HEK293T (cell line): ENCODE results near the gene INPP5A.

Experiments
- CTCF ChIA-PET: fragments of 350-600 bp; formaldehyde crosslinking; extraction: SDS; loops from one replicate; lab custom pipeline; 2021; ENCODE audit warnings: antibody characterized with exemption, inconsistent platforms; lab: Yijun Ruan, JAX
- POLR2A ChIA-PET: fragments of 350-600 bp; formaldehyde crosslinking; extraction: SDS; loops from one replicate; lab custom pipeline; 2020; ENCODE audit warnings: antibody characterized with exemption, inconsistent platforms; lab: Yijun Ruan, JAX
- DNase-seq: peaks from one replicate; pipeline ENCODE4 v3.0.0; 2012; ENCODE audit warnings: mixed read lengths; ENCODE audit errors: extremely low spot score
- ARNT ChIP-seq: fragments of 450-650 bp; IDR thresholded peaks from 2 replicates; pipeline ENCODE4 v1.6.1; 2017; ENCODE audit warnings: mild to moderate bottlenecking
- BHLHE40 ChIP-seq: fragments of 450-650 bp; IDR thresholded peaks from 2 replicates; pipeline ENCODE4 v1.6.1; 2016; ENCODE audit warnings: mild to moderate bottlenecking, moderate library complexity, borderline replicate concordance
- CTBP1 ChIP-seq: fragments of 450-650 bp; IDR thresholded peaks from 2 replicates; pipeline ENCODE4 v1.6.1; 2016; ENCODE audit warnings: borderline replicate concordance
- ELF4 ChIP-seq: fragments of 450-650 bp; IDR thresholded peaks from 2 replicates; pipeline ENCODE4 v1.6.1; 2017; ENCODE audit warnings: antibody characterized with exemption
- FOXA1 ChIP-seq: fragments of 450-650 bp; IDR thresholded peaks from 2 replicates; pipeline ENCODE4 v1.6.1; 2016; ENCODE audit warnings: mild to moderate bottlenecking
- FOXK2 ChIP-seq: fragments of 450-650 bp; IDR thresholded peaks from 2 replicates; pipeline ENCODE4 v1.6.1; 2016; ENCODE audit warnings: mild to moderate bottlenecking
- FOXM1 ChIP-seq: fragments of 450-650 bp; IDR thresholded peaks from 2 replicates; pipeline ENCODE4 v1.6.1; 2017; ENCODE audit warnings: mild to moderate bottlenecking, borderline replicate concordance
- HDGF ChIP-seq: fragments of 450-650 bp; IDR thresholded peaks from 2 replicates; pipeline ENCODE4 v1.6.1; 2017; ENCODE audit warnings: antibody characterized with exemption, borderline replicate concordance
- L3MBTL2 ChIP-seq: fragments of 450-650 bp; conservative IDR thresholded peaks from 2 replicates; pipeline ENCODE4 v1.6.1; 2016; ENCODE audit warnings: mild to moderate bottlenecking
- LEF1 ChIP-seq: fragments of 450-650 bp; IDR thresholded peaks from 2 replicates; pipeline ENCODE4 v1.6.1; 2017; ENCODE audit warnings: mild to moderate bottlenecking, borderline replicate concordance
- NFRKB ChIP-seq: fragments of 450-650 bp; IDR thresholded peaks from 2 replicates; pipeline ENCODE4 v1.6.1; 2016; ENCODE audit warnings: mild to moderate bottlenecking, moderate library complexity
- SP1 ChIP-seq: fragments of 450-650 bp; IDR thresholded peaks from 2 replicates; pipeline ENCODE4 v1.6.1; 2017
- SUZ12 ChIP-seq: fragments of 450-650 bp; IDR thresholded peaks from 2 replicates; pipeline ENCODE4 v1.6.1; 2016; ENCODE audit warnings: mild to moderate bottlenecking
- TARDBP ChIP-seq: fragments of 450-650 bp; IDR thresholded peaks from 2 replicates; pipeline ENCODE4 v1.6.1; 2016
- ZNF384 ChIP-seq: fragments of 450-650 bp; IDR thresholded peaks from 2 replicates; pipeline ENCODE4 v1.6.1; 2016
- TF ChIP-seq, protein P1 (sequence below): fragments of 450-650 bp; IDR thresholded peaks from 2 replicates; pipeline ENCODE4 v1.6.1; 2016

INPP5A gene

DNA sequence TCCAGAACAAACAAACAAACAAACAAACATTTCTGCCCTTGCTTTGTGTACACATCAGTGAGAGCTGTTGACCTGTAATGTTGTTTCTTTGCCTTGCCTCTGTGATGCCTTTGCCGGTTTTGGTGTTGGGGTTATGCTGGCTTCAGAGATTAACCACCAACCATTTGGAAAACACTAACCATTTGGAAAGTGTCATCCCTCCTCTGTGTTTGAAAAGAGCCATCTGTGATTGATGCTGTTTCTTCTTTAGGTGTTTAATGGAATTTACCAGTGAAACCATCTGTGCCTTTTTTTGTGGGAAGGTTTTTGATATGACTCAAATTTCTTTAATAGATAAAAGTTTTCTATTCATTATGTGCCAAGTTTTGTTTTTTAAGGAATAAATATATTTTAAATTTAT lies 46.5 kb downstream of the INPP5A start:
- CTCF ChIA-PET: no interaction called here
- POLR2A ChIA-PET: no interaction called here
- no peak for DNase-seq
- TF ChIP-seq SUZ12: no peak
- no peak for TF ChIP-seq FOXM1
- no peak for TF ChIP-seq ELF4
- TF ChIP-seq L3MBTL2: no peak
- TF ChIP-seq ARNT: no peak
- no peak for TF ChIP-seq NFRKB
- no peak for TF ChIP-seq BHLHE40
- no peak for TF ChIP-seq HDGF
- no peak for TF ChIP-seq ZNF384
- no peak for TF ChIP-seq CTBP1
- no peak for TF ChIP-seq FOXA1
- TF ChIP-seq SP1: no peak
- TF ChIP-seq, protein P1, sequence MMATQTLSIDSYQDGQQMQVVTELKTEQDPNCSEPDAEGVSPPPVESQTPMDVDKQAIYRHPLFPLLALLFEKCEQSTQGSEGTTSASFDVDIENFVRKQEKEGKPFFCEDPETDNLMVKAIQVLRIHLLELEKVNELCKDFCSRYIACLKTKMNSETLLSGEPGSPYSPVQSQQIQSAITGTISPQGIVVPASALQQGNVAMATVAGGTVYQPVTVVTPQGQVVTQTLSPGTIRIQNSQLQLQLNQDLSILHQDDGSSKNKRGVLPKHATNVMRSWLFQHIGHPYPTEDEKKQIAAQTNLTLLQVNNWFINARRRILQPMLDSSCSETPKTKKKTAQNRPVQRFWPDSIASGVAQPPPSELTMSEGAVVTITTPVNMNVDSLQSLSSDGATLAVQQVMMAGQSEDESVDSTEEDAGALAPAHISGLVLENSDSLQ: no peak
- no peak for TF ChIP-seq FOXK2

DNA sequence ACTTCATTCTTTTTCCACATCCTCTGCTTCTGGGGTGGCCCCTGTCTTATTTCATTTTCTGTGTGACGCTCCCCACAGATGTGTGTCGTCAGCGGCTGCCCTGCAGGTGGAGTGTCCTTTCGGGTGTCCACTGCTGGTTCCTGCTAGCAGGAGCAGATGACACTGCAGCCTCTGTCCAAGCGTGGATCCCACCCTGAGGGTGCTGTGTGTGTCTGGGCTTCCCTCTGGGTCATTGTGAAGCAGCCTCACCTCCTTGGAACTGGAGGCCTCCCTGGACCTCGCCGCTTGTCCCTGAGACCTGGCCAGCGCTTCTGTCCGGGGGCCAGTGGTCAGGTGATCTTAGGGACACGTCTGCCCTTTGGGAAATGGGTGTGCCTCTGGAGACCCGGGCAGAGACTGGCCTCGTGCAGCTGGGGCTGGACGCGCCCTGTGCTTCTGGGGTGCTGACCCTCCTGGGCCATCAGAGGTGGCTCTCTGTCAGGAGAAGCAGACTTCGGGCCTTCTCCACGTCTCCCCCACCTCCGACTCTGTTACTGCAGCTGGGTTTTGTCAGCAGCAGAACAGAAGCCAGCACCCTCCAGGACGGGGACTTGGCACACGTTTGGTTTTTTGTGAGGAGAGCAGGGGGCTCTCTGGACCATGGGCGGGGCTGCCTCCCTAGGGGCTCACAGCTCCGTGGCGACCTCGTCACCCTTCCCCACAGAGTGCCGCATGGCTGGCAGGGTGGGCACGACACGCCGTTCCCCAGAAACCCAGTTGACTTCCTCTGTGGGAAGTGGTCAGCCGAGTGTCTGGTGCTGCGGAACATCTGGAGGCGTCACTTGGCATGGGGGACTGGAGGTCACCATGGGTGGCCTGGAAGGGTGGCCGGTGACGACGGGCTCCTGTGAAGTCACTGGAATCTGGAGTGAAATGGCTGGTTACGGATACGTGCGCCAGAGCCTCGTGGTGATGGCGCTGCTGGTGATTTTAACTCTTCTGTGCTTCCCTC lies 48.4 kb downstream of the INPP5A start:
- TF ChIP-seq, protein P1: no peak
- TF ChIP-seq NFRKB (no peak), ELF4 (no peak), TARDBP (no peak), SUZ12 (no peak), SP1 (no peak)

DNA sequence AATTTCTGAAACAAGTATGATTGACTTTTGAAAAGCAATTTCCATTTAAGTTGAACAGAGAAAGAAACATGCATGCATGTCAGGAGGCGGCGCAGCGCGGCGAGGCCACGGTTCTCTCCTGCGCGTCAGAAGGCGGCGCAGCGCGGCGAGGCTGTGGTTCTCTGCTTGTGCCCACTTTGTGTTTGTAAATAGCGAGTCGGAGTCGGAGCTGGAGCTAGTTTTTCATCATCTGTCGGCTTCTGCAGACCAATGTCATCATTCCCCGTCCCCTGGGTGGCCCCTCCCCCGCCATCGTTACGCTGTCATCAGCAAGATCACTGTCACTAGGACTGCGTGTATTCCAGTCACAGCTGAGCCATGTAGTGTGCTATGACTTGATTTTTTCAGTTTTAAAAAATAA lies 49.2 kb downstream of the INPP5A start:
- no peak for DNase-seq
- ChIA-PET CTCF (no interaction called here), POLR2A (no interaction called here)

More for the DNA sequence above, 48.4 kb downstream of the INPP5A start:
- no peak for DNase-seq
- POLR2A ChIA-PET: no interaction called here
- CTCF ChIA-PET: no interaction called here

GRCh38 chr10:132587175-132587574 lies 49.6 kb downstream of the INPP5A start:
- DNase-seq: no peak
- ChIA-PET POLR2A (no interaction called here), CTCF (no interaction called here)
- TF ChIP-seq ZNF384: no peak
- TF ChIP-seq CTBP1: no peak
- TF ChIP-seq BHLHE40: no peak
- no peak for TF ChIP-seq SUZ12
- no peak for TF ChIP-seq NFRKB
- no peak for TF ChIP-seq ELF4

More for the DNA sequence above, 49.2 kb downstream of the INPP5A start:
- no peak for TF ChIP-seq FOXK2
- TF ChIP-seq L3MBTL2: no peak
- TF ChIP-seq ARNT: no peak
- TF ChIP-seq NFRKB: no peak
- TF ChIP-seq FOXA1: no peak
- TF ChIP-seq CTBP1: no peak
- TF ChIP-seq BHLHE40: no peak
- TF ChIP-seq ZNF384: no peak
- TF ChIP-seq, protein P1: no peak
- TF ChIP-seq ELF4: no peak
- no peak for TF ChIP-seq LEF1
- TF ChIP-seq SP1: no peak
- no peak for TF ChIP-seq FOXM1
- no peak for TF ChIP-seq SUZ12
- TF ChIP-seq TARDBP: no peak
- TF ChIP-seq HDGF: no peak

DNA sequence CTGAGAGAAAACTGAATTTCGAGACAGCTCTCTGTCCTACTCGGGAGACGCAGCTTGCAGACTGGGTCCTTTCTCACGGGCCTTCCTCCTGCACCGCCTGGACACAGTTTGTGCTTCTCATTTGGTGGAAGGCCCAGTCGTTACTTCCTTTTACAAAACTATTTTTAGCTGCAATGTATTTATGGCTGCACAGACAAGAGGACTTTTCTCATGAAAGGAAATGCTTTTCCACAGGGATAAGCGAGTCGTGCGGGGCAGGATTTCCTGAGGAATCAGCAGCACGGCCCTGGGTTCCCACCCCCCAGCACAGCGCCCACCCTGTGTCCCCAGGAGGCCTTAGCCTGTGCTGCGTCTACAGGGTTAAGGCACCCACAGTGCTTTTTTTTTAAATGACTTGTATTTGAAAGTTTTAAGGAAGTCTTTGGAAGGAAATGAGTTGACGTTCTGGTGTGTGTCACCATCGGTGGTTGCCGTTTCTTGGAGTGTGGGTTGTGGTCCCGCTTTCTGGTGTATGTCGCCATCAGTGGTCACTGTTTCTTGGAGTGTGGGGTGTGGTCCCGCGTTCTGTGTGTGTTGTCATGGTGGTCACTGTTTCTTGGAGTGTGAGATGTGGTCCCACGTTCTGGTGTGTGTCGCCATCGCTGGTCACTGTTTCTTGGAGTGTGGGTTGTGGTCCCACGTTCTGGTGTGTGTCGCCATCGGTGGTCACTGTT lies 50.9 kb downstream of the INPP5A start:
- ChIA-PET POLR2A (no interaction called here), CTCF (no interaction called here)
- no peak for DNase-seq
- TF ChIP-seq ARNT (no peak), FOXM1 (no peak)

DNA sequence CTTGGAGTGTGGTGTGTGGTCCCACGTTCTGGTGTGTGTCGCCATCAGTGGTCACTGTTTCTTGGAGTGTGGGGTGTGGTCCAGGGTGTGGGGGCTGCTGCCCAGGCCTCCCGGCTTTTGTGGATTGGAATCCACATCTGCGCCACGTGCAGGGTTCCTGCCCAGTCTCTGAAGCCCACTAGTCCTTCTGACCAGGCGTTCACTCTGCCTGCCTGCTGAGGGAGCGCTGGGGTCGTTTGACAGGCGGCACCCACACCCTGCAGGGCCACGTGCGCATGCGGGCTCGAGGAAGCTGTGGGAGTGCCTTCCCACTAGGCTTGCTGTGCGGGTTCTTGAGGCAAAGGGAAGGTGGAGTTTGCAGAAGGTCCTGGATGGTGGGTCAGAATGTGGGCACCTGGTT lies 51.4 kb downstream of the INPP5A start:
- no peak for DNase-seq
- POLR2A ChIA-PET: no interaction called here
- CTCF ChIA-PET: no interaction called here
- TF ChIP-seq L3MBTL2: no peak
- TF ChIP-seq CTBP1: no peak
- TF ChIP-seq SP1: no peak
- TF ChIP-seq FOXK2: no peak
- TF ChIP-seq ARNT: no peak
- no peak for TF ChIP-seq FOXM1
- TF ChIP-seq TARDBP: no peak
- TF ChIP-seq FOXA1: no peak
- no peak for TF ChIP-seq HDGF
- no peak for TF ChIP-seq ZNF384
- TF ChIP-seq, protein P1: no peak
- TF ChIP-seq BHLHE40: no peak
- TF ChIP-seq ELF4: no peak
- no peak for TF ChIP-seq LEF1
- no peak for TF ChIP-seq NFRKB
- TF ChIP-seq SUZ12: no peak
